ENCODE data around the gene CNTNAP5.

DNA sequence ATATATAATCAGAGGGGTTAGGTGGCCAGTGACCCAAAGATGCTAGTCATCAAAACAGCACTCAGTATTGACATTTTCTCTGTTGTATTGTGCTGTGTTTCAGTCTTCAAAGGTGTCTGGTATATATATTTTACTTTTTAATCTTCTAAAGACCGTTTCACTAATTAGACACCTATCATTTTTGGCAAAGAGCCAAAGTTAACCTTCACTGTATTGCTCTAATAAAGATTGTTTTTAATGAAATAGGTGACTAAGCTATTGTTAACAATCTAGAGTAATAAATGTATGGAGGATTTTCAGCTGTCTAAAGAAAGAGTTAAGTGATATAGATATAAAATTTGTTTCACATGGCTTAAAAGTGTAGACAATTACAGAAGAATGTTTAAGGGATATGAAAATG is 264.0 kb downstream of the CNTNAP5 start:
- TF ChIP-seq RAD21 (IDR thresholded peaks at IDR 0.05) = no peak
- no peak for TF ChIP-seq YY1 (IDR thresholded peaks at IDR 0.05)
- TF ChIP-seq RXRA (IDR thresholded peaks at IDR 0.05) = no peak
- TF ChIP-seq, protein P1, sequence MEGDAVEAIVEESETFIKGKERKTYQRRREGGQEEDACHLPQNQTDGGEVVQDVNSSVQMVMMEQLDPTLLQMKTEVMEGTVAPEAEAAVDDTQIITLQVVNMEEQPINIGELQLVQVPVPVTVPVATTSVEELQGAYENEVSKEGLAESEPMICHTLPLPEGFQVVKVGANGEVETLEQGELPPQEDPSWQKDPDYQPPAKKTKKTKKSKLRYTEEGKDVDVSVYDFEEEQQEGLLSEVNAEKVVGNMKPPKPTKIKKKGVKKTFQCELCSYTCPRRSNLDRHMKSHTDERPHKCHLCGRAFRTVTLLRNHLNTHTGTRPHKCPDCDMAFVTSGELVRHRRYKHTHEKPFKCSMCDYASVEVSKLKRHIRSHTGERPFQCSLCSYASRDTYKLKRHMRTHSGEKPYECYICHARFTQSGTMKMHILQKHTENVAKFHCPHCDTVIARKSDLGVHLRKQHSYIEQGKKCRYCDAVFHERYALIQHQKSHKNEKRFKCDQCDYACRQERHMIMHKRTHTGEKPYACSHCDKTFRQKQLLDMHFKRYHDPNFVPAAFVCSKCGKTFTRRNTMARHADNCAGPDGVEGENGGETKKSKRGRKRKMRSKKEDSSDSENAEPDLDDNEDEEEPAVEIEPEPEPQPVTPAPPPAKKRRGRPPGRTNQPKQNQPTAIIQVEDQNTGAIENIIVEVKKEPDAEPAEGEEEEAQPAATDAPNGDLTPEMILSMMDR (IDR thresholded peaks at IDR 0.05; ENCODE audit: low read depth, low read length, missing input control) = no peak
- no peak for TF ChIP-seq GABPA (IDR thresholded peaks at IDR 0.05 in 1 of 2, conservative IDR thresholded peaks at IDR 0.05 in 1 of 2)
- TF ChIP-seq TAF1 (conservative IDR thresholded peaks at IDR 0.05) = no peak
- TF ChIP-seq, protein P2, sequence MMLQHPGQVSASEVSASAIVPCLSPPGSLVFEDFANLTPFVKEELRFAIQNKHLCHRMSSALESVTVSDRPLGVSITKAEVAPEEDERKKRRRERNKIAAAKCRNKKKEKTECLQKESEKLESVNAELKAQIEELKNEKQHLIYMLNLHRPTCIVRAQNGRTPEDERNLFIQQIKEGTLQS (IDR thresholded peaks at IDR 0.05) = no peak
- no peak for TF ChIP-seq JUND (IDR thresholded peaks at IDR 0.05)
